HG03060 (cell line): ENCODE measurements around the gene PHF12.

ENCODE experiments used
- ATAC-seq: cut with Tn5 transposase; IDR thresholded peaks from one replicate; pipeline ENCODE4 v1.9.1; 2021; ENCODE audit warnings: low read depth, moderate number of reproducible peaks; ENCODE audit not compliant: unreplicated experiment

PHF12 gene

GRCh38 chr17:28956861-28957260, 5.5 kb upstream of the PHF12 start:
- ATAC-seq: no peak

DNA sequence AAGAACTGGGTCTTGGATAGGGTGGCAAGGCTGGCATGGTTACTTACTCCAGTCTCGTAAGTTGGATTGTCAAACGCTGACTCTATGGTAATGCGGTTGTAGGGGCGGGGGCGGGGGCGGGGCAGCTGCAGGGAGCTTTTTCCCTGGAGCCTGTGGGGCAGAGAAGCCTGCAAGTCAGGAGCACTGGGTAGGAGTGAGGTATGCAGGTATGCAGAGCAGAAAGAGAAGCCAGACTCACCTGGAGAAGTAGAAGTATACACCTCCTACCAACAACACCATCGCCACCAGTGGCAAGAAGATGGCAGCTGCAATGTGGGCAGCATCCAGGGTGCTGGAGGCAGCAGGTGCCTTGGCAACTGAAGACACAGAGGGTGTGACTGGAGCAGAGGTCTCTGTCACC, 4.8 kb upstream of the PHF12 start:
- ATAC-seq: no peak

DNA sequence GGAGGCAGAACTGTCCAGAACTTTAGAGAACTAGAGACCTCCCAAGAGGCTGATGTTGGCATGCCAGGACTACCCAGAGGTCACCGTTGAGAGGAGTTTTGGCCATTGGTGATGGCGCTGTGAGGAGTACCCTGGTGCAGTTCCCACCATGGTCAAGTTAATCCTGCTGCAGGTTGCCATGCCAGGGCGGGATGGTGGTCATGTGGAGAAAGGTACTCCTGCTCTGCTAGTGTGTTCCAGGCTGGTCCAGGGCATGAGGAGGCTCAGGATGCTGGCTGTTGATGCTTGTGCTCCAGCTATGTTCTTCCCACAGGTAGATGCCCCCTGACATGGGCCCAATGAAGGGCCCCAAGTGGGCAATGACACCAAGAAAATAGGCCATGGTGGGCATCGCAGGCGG, 4.1 kb upstream of the PHF12 start:
- no peak for ATAC-seq

GRCh38 chr17:28954886-28955285, 3.6 kb upstream of the PHF12 start:
- no peak for ATAC-seq

DNA sequence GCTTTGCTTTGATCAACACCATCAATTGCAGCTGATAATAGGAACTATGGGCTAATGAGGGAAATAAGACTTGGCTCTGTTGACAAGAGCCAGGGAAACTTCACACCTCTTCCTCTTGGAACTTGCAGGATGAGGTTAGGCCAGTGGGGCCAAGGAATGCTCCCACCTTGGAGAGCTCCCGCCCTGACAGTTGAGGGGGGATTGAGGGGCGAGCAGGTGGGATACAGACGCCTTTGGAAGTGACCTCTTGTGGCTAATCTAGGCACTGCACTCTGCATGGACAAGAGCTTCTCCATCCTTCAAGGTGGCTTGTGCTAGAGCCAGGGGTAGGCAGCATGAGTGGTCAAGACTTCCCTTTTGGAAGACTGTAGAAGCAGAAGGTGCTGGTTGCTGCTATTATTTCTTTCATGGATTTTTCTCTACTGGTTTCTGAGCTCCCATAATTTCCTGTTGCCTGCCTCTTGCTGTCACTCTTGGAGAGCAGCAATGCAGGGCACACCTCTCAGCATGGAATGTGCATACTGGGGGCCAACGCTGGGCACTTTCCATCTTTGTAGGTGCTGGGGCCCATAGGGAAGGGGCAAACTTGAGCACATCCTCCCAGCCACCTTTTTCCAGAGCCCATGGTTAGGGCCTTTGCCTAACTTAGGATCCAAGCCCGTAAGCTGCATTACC, 2.3 kb upstream of the PHF12 start:
- ATAC-seq: no peak

DNA sequence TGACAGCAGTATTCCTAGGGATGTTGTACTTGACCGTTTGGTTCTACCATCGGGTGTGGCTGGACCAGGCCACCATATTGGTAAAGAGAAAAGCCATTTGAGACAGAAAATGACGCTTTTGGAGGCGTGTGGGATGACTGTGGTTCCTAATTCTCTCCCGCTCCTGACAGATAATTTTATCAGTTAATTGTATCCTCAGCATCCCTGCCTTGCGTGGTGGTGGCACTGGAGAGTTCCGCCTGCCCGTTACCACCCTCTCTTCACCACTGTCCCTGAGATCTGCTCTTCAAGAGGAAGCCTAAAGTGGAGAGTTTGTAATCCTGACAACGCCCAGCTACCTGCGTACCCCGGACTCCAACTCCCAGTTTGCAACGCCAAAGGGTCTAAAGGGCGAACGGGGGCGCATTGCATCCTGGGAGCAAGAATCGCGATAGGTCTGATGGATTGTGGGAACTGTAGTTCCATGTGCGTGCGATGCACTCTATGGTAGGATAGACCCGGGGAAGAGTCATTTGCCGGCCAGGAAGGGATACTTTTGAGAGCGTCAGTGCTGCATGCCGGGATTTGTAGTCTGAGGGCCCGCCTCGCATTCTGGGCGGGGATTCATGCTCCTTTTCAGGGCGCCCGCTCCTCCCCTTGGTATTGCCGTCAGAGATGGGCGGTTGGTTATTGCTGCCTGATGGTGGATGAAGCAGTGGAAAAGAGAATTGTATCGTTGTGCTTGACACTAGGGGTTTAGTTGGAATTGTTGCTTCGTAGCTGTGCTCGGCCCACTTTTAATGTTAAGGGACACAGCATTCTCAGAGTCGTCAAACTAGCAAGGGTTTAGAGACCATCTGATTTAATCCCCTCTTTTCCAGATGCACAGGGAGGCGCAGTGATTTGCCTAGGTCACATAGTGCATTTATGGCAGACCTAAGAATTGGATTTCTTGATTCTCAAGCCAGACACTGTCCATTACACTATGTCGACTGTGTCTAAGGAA, 965 bp upstream of the PHF12 start:
- ATAC-seq: peak; percentile 66

- ATAC-seq: no peak
These were observed 428 bp downstream of the PHF12 start for GRCh38 chr17:28950752-28951427.

DNA sequence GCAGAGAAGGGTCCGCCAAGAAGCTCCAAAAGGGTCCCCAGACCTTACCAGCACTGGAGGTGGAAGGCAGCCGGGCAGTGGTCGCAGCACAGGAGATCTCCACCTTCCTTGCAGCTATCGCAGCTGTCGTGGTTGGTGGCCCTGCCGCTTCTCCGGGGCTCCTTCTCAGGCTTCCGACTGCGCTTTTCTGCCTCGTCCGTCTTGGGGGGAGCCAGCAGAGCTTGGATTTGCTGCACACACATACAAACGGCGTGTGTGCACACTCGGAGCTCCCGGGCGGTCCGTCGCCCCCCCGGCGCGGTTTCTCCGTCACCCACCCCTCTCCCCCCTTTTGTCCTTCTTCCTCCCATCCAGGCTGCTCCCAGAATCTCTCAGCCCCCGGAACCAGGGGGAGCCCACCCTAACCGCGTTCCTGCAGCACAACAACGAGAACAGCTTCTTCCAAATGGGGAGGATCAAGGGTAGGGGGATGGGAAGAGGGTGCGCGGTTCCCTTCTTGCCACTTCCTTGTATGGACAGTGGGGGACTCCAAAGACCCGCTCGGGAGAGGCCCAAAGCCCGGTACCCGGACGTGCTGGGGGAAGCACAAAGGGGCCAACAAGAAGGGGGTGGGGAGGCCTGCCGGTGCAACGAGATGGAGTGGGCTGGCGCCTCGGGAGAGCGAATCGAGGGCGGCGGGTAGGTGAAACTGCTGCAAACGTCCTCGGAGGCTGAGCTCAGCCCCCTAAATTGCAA, 1.1 kb downstream of the PHF12 start:
- ATAC-seq: no peak

DNA sequence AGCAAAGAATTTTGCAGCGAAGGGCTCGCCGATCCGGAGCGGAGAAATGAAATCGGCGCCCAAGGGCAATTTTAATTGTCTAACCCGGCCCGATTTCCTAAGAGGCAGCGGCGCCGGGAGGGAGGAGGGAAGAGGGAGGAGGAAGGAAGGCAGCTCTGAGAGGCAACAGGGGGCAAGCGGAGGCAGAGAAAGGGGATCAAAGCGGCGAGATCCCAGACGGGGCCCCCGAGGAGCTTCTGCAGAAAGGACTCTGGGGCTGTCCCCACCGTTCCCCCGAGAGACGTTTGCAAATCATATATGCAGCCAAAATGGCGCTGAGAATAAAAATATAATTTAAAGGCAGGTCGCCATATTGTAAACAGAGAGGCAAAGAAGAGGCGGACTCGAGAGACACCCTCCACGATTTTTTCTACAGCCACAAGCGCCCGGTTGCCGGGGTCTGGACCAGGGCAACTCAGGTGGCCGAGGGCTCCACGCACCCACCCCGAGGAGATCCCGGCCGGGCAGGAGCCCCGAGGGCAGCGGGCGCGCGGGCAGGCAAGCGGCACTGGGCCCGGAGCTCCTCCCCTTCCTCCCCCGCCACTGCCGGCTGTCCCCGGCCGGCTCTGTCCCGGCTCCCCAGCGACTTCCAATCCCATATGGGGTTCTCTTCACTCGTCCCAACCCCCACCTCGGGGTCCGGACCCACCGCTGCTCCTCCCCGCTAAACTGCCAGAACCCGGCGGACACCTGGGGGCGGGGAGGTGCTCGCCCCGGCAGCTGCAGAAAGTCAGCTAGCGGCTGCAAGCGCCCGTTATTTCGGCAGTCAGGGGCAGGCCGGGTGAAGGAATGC, 1.9 kb downstream of the PHF12 start:
- no peak for ATAC-seq

DNA sequence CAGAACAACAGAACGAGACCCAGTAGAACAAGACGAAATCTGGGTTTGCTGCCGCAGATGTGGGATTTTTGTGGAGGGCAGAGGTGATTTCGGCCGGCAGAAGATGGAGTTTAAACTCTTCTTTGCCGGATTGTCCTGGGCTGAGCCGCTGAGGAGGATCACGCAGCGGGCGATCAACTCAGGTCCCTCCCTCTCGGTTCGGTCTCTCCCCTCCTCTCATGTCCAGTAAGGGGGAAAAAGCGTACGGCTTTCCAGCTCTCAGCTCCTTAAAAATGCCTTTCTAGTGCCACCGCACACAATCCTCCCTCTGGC, 2.5 kb downstream of the PHF12 start:
- no peak for ATAC-seq

DNA sequence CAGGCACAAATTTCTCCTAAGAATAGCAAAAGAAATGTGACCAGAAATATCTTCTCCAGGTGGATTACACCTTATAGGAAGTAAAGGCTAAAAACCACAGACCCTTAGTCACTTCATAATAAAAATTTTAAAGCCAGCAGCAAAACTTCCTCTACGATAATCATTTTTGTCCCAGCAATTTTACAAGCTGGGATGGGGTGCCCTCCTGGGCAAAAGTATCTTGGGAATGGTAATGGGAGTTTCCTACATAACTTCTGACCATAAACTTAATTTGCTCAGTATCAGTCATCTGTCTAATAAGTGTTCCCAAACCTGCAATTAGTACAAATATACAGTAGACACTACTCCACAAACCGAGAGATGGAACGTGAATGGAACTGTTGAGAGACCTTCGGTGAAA, 3.0 kb downstream of the PHF12 start:
- no peak for ATAC-seq

- no peak for ATAC-seq
These were observed 3.7 kb downstream of the PHF12 start for GRCh38 chr17:28947639-28948038.

DNA sequence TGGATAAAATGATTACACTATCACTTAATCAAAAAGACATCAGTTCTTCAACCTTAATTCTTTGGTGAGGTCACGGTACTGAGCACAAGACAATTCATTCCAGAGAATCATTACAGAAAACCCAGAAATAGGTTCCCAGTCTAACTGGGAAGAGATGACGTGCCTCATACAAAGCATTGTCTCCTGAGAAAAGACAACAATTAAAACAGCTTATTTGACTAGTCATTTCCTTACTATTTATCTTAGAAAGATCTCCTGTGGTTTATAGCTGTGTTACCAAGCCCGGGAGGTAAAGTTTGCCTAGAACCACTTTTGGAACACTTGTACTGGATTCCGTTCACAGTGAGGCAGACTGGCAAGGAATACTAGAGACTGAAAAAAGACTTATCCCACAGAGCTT, 5.1 kb downstream of the PHF12 start:
- no peak for ATAC-seq

GRCh38 chr17:28944862-28945741, 6.2 kb downstream of the PHF12 start:
- ATAC-seq: no peak

GRCh38 chr17:28944343-28944742, 7.0 kb downstream of the PHF12 start:
- ATAC-seq: no peak

DNA sequence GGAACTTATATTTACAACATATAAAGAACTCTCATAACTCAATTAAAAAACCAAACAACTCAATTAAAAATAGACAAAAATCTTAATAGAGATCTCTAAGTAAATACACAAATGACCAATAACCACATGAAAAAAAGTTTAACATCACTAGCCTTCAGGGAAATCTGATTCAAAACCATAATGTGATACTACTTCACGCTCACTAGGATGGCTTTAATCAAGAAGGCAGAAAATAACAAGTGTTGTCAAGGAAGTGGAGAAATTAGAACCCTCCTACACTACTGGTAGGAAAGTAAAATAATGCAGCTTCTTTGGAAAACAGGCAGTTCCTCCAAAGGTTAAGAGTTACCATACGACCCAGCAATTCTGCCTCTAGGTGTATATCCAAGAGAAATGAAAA, 8.4 kb downstream of the PHF12 start:
- ATAC-seq: no peak

GRCh38 chr17:28941251-28941650, 10.1 kb downstream of the PHF12 start:
- ATAC-seq: no peak

DNA sequence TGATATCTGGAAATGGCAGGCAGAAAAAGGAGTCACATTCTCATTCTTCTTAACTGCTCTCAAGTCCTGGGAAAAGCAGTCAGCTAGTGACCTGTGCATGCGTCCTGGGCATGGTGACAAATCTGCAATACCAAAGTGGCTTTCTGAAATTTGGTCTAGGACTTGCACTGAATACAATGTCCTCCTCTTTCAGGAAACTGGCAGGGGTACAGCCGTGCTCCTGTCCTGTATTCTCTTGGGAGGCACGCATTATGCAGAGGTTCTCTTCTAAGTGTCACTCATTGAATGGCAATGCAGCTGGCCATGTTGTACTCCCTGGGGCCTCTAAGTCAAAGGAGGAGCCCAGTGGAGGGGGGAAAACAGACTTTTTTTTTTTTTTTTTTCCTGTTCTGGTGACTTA, 10.6 kb downstream of the PHF12 start:
- no peak for ATAC-seq

- no peak for ATAC-seq
These were observed 11.2 kb downstream of the PHF12 start for GRCh38 chr17:28940142-28940541.
